Stimulated activated CD8-positive, alpha-beta memory T cell treated with anti-CD3 and anti-CD28 coated beads, Interleukin-12 subunit alpha, Interleukin-12 subunit beta, amount 100 ng/mL, for 24 hours (primary cell): Measurements from ENCODE around the gene SLC1A7.

Experiments
- DNase-seq: peaks from one replicate; pipeline ENCODE4 v3.0.0-alpha.2; 2020; ENCODE audit errors: extremely low read depth

SLC1A7 gene

GRCh38 chr1:53160924-53161378 is 18.5 kb upstream of the SLC1A7 start:
- no peak for DNase-seq

- no peak for DNase-seq
These were observed 16.5 kb upstream of the SLC1A7 start for GRCh38 chr1:53158900-53159299.

DNA sequence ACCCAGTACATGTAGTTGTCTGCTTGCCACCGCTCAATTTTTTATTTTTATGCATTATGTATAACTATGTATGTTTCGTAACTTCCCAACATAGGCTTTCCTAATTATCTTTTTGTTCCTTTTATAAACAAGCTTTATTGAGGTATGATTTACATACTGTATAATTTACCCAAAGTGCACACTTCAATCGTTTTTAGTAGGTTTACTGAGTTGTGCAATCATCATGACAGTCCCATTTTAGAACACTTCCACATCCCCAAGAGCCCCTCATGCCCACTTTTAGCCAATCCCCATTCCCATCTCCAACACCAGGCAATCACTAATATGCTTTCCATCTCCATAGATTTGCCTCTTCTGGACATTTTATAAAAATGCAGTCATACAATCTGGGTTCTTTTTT is 14.3 kb upstream of the SLC1A7 start:
- DNase-seq: no peak

GRCh38 chr1:53155945-53156344 is 13.5 kb upstream of the SLC1A7 start:
- DNase-seq: no peak

GRCh38 chr1:53155534-53155933 is 13.1 kb upstream of the SLC1A7 start:
- DNase-seq: no peak

DNA sequence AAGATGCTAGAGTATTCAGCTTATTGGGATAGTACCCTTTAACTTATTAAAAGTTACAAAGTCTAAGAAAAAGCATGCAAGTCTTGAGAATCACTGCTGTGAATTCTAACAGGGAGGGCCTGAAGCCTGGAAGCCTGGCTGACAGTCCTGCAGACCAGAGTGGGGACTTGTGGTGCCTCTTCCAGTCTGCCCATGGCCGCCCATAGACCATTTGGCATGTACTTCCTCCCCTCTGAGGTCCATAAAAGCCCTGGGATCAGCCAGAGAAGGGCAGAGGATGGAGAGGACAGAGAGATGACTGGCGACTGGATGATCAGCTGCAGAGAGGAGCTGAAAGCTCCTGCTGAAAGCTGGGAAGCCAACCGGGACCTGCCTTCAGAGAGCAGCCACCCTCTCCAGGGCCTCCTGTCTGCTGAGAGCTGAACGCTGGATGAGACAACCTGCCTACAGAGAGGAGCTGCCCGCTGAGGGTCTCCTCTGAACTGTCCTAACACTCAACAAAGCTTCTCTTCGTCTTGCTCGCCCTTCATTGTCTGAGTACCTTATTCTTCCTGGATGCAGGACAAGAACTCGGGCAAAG is 12.5 kb upstream of the SLC1A7 start:
- DNase-seq: no peak

DNA sequence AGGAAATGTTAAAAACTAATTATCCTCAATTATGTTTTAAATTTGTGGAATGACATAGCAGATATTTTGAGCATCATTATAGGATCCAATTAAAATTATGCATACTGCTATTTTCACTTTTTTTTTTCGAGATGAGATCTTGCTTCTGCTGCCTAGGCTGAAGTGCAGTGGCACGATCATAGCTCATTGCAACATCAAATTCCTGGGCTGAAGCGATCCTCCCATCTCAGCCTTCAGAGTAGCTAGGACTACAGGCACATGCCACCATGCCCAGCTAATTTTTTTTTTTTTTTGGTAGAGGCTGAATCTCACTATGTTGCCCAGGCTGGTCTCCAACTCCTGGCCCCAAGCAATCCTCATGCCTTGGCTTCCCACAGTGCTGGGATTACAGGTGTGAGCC is 11.3 kb upstream of the SLC1A7 start:
- no peak for DNase-seq

GRCh38 chr1:53148123-53148522 is 5.7 kb upstream of the SLC1A7 start:
- no peak for DNase-seq

GRCh38 chr1:53147174-53147573 is 4.7 kb upstream of the SLC1A7 start:
- DNase-seq: no peak

- DNase-seq: no peak
These were observed 3.7 kb upstream of the SLC1A7 start for GRCh38 chr1:53145942-53146708.

- no peak for DNase-seq
These were observed 3.1 kb upstream of the SLC1A7 start for GRCh38 chr1:53145619-53145941.

DNA sequence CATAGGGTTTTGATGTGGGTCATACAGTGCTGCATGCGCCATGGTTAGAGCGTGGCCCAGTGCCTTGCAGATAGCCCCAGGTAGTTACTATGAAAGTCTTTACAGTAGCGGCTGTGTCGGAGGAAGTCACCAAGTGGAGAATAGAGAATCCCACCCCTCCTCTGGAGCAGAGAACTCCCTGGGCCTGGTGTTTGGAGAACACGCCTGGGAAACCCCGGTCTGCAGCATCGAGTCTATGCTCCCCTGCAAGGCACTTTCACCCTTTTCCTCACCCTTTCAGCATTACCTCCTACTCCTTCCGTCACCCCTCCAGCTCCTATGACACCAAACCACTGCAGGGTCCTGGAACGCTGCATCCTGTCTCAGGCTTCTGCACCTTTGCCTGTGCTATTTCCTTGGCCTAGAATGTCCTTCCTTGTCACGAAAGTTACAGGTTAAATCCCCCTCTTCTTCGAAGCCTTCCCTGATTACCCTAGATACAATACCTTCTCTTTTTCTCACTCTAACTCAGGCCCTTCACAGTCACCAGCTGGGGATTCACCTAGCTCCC is 2.7 kb upstream of the SLC1A7 start:
- DNase-seq: no peak

- DNase-seq: no peak
These were observed 1.8 kb upstream of the SLC1A7 start for GRCh38 chr1:53144201-53144600.

DNA sequence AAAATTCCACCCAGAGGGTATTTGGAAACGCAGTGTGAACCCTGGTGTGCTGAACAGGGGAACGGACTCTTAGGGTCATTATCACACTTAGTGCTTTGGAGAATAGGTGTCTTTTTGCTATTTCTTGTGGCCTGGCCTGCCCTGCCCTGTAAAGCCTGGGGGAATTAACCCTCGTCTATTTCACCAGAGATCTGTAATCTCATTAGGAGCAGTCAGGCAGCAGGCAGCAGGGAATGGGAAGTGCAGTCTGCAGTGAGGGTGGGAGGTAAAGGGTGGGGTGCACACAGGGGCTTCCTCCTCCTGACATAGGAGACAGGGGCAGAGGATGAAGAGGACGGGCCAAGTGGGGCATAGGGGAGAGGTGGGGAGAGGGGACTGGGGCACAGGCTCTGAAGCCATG is 1.1 kb upstream of the SLC1A7 start:
- no peak for DNase-seq

DNA sequence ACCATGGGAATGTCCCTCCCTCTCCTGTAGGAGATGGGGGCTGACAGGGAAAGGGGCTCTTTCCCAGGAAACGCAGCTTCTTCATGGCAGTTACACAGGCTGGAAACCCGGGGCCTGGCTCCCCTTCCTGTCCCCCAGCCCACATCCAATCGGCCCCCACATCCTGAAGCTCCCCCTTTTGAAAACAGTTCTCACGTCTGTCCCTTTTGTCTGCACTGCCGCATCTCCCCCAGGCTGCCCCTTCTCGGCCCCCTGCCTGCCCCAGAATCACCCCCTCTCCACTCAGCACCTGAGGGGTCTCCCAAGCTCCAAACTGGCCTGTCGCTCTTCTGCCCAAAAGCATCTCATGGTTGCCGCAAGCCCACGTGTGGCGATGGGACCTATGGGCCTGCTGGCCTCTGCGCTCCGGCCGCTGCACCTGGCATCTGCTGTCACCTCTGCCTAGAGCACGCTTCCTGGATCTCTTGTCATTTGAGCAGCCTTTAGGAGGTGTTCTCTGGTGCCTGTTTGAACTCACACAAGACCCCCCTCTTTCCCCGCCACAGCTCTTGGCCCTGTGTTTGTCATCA is 867 bp downstream of the SLC1A7 start:
- no peak for DNase-seq

GRCh38 chr1:53140451-53140850 is 2.0 kb downstream of the SLC1A7 start:
- no peak for DNase-seq

- no peak for DNase-seq
These were observed 2.5 kb downstream of the SLC1A7 start for GRCh38 chr1:53139951-53140361.

DNA sequence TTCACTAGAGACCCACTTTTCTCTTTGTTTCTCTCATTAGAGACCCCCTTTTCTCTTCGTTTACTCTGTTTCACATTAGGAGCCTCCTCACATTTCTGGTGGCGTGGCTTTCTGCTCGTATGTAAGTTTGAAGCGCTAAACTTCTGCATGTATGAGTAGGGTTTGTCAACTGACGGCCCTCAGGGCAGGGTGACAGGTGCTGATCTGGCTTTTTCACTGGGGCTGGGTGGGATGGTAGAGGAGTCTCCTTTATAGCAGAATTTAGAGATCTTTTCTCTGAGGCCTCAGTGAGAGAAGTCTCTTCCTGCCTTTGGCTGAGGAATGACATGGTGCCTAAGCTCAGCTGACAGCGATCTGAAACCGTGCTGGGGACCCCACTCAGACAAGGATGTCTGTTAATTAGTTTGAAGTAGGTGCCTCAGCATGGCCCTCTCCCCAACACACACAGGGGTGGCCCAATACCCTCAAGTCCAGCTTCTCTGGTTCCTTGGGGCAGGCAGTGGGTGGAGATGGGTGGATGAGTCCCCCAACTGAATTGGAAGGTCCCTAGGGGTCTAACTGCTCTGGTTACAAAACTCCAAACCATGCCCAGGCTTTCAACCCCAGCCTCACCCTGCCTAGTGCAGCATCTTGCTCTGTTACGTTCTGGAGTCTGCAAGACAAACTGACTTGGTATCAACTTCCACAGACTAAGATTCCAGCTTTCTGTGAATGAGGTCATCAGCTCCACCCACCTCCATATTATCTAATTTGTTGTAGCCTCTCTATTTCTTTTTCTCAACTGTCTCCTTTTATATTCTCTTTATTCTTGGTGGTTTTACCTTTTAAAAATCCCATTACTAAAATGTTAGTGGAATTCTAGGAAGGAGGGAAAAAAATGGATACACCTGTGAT is 3.2 kb downstream of the SLC1A7 start:
- no peak for DNase-seq

DNA sequence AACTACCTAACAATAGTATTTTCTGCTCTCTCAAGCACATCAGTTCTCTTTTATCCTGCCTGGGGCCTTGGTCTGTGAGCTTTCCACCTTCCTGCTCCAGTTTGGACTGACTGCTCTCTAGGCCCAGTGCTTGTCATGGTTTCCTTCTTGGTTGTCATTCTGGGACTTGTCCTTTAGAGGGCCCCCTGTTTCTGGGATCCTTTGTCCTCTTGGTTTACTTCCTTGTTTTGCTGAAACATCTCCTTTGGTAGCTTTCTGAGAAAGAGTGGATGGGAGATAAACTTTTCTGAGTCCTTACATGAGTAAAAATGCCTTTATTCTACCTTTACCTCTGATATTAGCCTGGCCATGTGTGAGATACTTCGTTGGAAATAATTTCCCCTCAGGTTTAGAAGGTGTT is 4.7 kb downstream of the SLC1A7 start:
- DNase-seq: no peak

DNA sequence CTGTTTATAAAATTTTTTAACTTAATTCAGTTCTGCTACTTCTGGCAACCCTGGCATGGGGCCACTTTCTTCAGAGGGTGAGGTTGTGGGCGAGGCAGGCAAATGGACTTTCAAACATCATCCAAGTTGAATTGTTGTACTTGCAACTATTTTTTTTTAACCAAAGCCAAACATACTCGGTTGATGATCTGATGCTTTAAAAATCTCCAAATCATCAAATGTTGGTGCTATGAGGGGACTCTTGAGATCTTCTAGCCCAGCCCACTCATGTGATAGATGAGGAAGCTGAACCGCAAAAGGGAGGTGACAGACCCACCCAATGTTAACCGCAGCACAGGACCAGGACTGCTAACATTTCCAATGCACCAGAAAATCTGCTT is 6.7 kb downstream of the SLC1A7 start:
- no peak for DNase-seq

DNA sequence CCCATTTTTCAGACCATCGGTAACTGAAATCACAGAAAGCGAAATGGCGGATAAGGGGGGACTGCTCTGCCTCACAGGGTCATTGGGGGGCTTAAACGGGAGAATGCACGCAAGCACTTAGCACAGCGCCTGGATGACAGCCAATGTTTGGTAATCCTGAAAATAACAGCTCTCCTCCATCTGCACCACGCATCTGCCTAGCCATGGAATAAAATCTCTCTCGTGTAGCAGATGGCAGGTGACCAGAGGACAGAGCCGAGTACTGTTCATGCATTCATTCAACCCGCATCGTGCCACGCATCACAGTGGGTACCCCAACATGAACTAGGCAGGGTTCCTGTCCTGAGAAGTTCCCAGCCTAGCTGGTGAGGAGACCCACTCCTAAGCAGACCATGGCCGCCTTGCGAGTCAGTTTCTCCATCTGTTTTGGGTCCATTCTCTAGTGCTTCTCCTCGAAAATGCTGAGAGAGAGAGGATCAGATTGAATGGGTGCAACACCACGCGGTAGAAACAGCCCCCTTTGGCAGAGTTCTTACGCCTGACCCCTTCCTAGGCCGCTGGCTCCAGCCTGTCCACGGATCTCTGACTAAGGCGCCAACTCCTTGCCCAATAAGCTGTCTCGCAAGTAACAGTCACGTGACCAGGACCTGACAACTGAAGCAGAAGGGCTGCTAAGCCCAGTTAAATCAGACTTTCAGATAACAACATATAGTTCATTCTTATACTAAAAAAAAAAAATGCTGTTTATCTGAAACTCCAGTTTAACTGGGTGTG is 7.3 kb downstream of the SLC1A7 start:
- no peak for DNase-seq
